Ascending aorta (tissue), 2 donors: ENCODE measurements around the gene ADAMTS14. TPM values are rescaled to one million over a fixed set of nuclear protein-coding genes. Genes with fewer than 3 reads are reported as not detected.

Experiments used
- DNase-seq, 2 donors: peaks; one replicate each; pipeline ENCODE4 v3.0.0-alpha.2; 2019; ENCODE audit warnings: low spot score in 2 of 2
- H3K27ac ChIP-seq, 2 donors: fragments of 200-600 bp; sonication (generic); one replicate each; pipeline ENCODE4 v1.5.1; 2016 to 2017; ENCODE audit warnings: mild to moderate bottlenecking in 1 of 2
- H3K27me3 ChIP-seq: fragments of 200-600 bp; sonication (generic); one replicate; pipeline ENCODE4 v1.5.1; 2017
- H3K36me3 ChIP-seq, 2 donors: fragments of 200-600 bp; sonication (generic); one replicate each; pipeline ENCODE4 v1.5.1; 2016
- H3K4me1 ChIP-seq, 2 donors: fragments of 200-600 bp; sonication (generic); one replicate each; pipeline ENCODE4 v1.5.1; 2016 to 2017; ENCODE audit warnings: mild to moderate bottlenecking in 1 of 2
- H3K4me3 ChIP-seq, 2 donors: fragments of 200-600 bp; sonication (generic); one replicate each; pipeline ENCODE4 v1.5.1; 2016 to 2017; ENCODE audit warnings: mild to moderate bottlenecking in 1 of 2
- H3K9me3 ChIP-seq, 2 donors: fragments of 200-600 bp; sonication (generic); one replicate each; pipeline ENCODE4 v1.5.1; 2016
- CTCF ChIP-seq, 3 experiments: fragments of 200-600 bp in 2 of 3; fragments of 450-650 bp in 1 of 3; sonication (generic) in 2 of 3; IDR thresholded peaks; one replicate each; pipeline ENCODE4 v1.5.1; 2016 to 2019; ENCODE audit warnings: antibody characterized with exemption in 3 of 3, mild to moderate bottlenecking in 1 of 3, moderate library complexity in 1 of 3
- intact Hi-C: fragments of 100-400 bp; cut with DNase I; formaldehyde crosslinking; loops from one replicate; pipeline ENCODE4 v1.15.1; 2023
- total RNA-seq: library from RNA; depleted of rRNA; stranded (reverse); fragments of >200 nt; gene quantifications from one replicate; pipeline ENCODE4 v1.1.0, GENCODE V29; 2016

The ADAMTS14 gene
- total RNA-seq, 1 donor from 2014 or later, result 0.32 TPM

- intact Hi-C loops, result no loop called here
Measured at GRCh38 chr10:70732569-70732968, 60.3 kb downstream of the ADAMTS14 start.

GRCh38 chr10:70733051-70733450 lies 60.7 kb downstream of the ADAMTS14 start:
- H3K9me3 ChIP-seq, result no peaks in the 10 kb centered on the region
- H3K4me1 ChIP-seq, result no peaks in the 10 kb centered on the region
- H3K27ac ChIP-seq, result no peak overlapping the region
- no peaks in the 10 kb centered on the region for H3K27me3 ChIP-seq
- H3K36me3 ChIP-seq, result no peaks in the 10 kb centered on the region
- TF ChIP-seq CTCF (IDR thresholded peaks at IDR 0.05), result no peak
- H3K4me3 ChIP-seq, result no peak overlapping the region
- intact Hi-C loops, result no loop called here
- DNase-seq, result no peak

More at GRCh38 chr10:70732569-70732968, 60.3 kb downstream of the ADAMTS14 start:
- Histone ChIP-seq H3K4me1 (no peaks in the 10 kb centered on the region), H3K36me3 (no peaks in the 10 kb centered on the region), H3K27me3 (no peaks in the 10 kb centered on the region), H3K27ac (no peak overlapping the region), H3K9me3 (no peaks in the 10 kb centered on the region), H3K4me3 (no peak overlapping the region)
- no peak for DNase-seq
- TF ChIP-seq CTCF (IDR thresholded peaks at IDR 0.05), result no peak

GRCh38 chr10:70735161-70735560 lies 62.9 kb downstream of the ADAMTS14 start:
- DNase-seq, result no peak
- no peak for TF ChIP-seq CTCF (IDR thresholded peaks at IDR 0.05)

GRCh38 chr10:70736525-70736924 lies 64.2 kb downstream of the ADAMTS14 start:
- Histone ChIP-seq H3K4me1 (no peaks in the 10 kb centered on the region), H3K27me3 (no peaks in the 10 kb centered on the region), H3K4me3 (no peak overlapping the region), H3K36me3 (no peaks in the 10 kb centered on the region), H3K9me3 (no peaks in the 10 kb centered on the region), H3K27ac (no peak overlapping the region)
- intact Hi-C loops, result no loop called here
- TF ChIP-seq CTCF (IDR thresholded peaks at IDR 0.05), result no peak
- no peak for DNase-seq

More at GRCh38 chr10:70735161-70735560, 62.9 kb downstream of the ADAMTS14 start:
- Histone ChIP-seq H3K4me3 (no peak overlapping the region), H3K27ac (no peak overlapping the region), H3K36me3 (no peaks in the 10 kb centered on the region), H3K27me3 (no peaks in the 10 kb centered on the region), H3K9me3 (no peaks in the 10 kb centered on the region), H3K4me1 (no peaks in the 10 kb centered on the region)
- intact Hi-C loops, result no loop called here

GRCh38 chr10:70737250-70737649 lies 64.9 kb downstream of the ADAMTS14 start:
- no peak for TF ChIP-seq CTCF (IDR thresholded peaks at IDR 0.05)
- Histone ChIP-seq H3K27me3 (no peaks in the 10 kb centered on the region), H3K9me3 (no peaks in the 10 kb centered on the region), H3K4me1 (no peaks in the 10 kb centered on the region), H3K4me3 (no peak overlapping the region), H3K27ac (no peak overlapping the region), H3K36me3 (no peaks in the 10 kb centered on the region)
- intact Hi-C loops, result no loop called here
- DNase-seq, result no peak
